ENCODE data around the gene SHKBP1. TPM values are rescaled to one million over a fixed set of nuclear protein-coding genes. Genes with fewer than 3 reads are reported as not detected.

Gene SHKBP1
- polyA plus RNA-seq, 1 experiment, result 59.0 TPM

GRCh38 chr19:40598918-40599307, 22.2 kb downstream of the SHKBP1 start:
- Histone ChIP-seq H3K36me3 (ENCODE audit: control insufficient read depth, insufficient read depth, low read length) (no peaks in the 10 kb centered on the region), H3K4me3 (ENCODE audit: low read depth, low read length) (no peak overlapping the region), H3K27me3 (ENCODE audit: control insufficient read depth, insufficient read depth, low read length) (0 out of 2 replicates have a peak, but pooled peaks cover 2% of the 10 kb centered on the region)
- TF ChIP-seq CTCF (IDR thresholded peaks at IDR 0.05; ENCODE audit: insufficient read depth, low read depth, low read length), result no peak
- ChIA-PET CTCF (interaction anchor here (0.8 to 10.4 kb wide), 23 partner anchors 11 to 460 kb away, joined by 3 to 171 read pairs (median 4); partner anchors contain the start of genes BLVRB and SERTAD1), POLR2A (interaction anchor here (0.6 kb wide), 1 partner anchor 136 kb away, joined by 3 read pairs; no protein-coding TSS in a partner anchor)
- DNase-seq (ENCODE audit: low read depth), result no peak

- no peak overlapping the region for H3K4me3 ChIP-seq (ENCODE audit: low read depth, low read length)
- DNase-seq (ENCODE audit: low read depth), result no peak
- H3K36me3 ChIP-seq (ENCODE audit: control insufficient read depth, insufficient read depth, low read length), result no peaks in the 10 kb centered on the region
- no peak for TF ChIP-seq CTCF (IDR thresholded peaks at IDR 0.05; ENCODE audit: insufficient read depth, low read depth, low read length)
- POLR2A ChIA-PET, result no interaction called here
- H3K27me3 ChIP-seq (ENCODE audit: control insufficient read depth, insufficient read depth, low read length), result 0 out of 2 replicates have a peak, but pooled peaks cover 2% of the 10 kb centered on the region
- CTCF ChIA-PET, result interaction anchor here (0.6 to 10.4 kb wide), 20 partner anchors 12 to 294 kb away, joined by 3 to 171 read pairs (median 6); partner anchors contain the start of genes BLVRB and SERTAD1
These were observed 22.7 kb downstream of the SHKBP1 start for GRCh38 chr19:40599331-40599901.

- ChIA-PET POLR2A (no interaction called here), CTCF (interaction anchor here (0.6 to 10.4 kb wide), 15 partner anchors 13 to 295 kb away, joined by 3 to 171 read pairs (median 8); partner anchors contain the start of gene BLVRB)
- DNase-seq (ENCODE audit: low read depth), result no peak
- H3K4me3 ChIP-seq (ENCODE audit: low read depth, low read length), result no peak overlapping the region
- no peak for TF ChIP-seq CTCF (IDR thresholded peaks at IDR 0.05; ENCODE audit: insufficient read depth, low read depth, low read length)
- 0 out of 2 replicates have a peak, but pooled peaks cover 2% of the 10 kb centered on the region for H3K27me3 ChIP-seq (ENCODE audit: control insufficient read depth, insufficient read depth, low read length)
- H3K36me3 ChIP-seq (ENCODE audit: control insufficient read depth, insufficient read depth, low read length), result no peaks in the 10 kb centered on the region
These were observed 23.4 kb downstream of the SHKBP1 start for GRCh38 chr19:40599902-40600569.

GRCh38 chr19:40600570-40601133, 24.0 kb downstream of the SHKBP1 start:
- no peaks in the 10 kb centered on the region for H3K36me3 ChIP-seq (ENCODE audit: control insufficient read depth, insufficient read depth, low read length)
- H3K4me3 ChIP-seq (ENCODE audit: low read depth, low read length), result no peak overlapping the region
- no peak for DNase-seq (ENCODE audit: low read depth)
- 0 out of 2 replicates have a peak, but pooled peaks cover 2% of the 10 kb centered on the region for H3K27me3 ChIP-seq (ENCODE audit: control insufficient read depth, insufficient read depth, low read length)
- CTCF ChIA-PET, result interaction anchor here (0.7 to 10.4 kb wide), 11 partner anchors 15 to 296 kb away, joined by 3 to 171 read pairs (median 10); partner anchors contain the start of gene BLVRB
- no peak for TF ChIP-seq CTCF (IDR thresholded peaks at IDR 0.05; ENCODE audit: insufficient read depth, low read depth, low read length)
- POLR2A ChIA-PET, result no interaction called here
